ENCODE data around the gene GLP2R.
"Not testable (repeated sequence)": the region's sequence is repeated elsewhere in the genome, so short reads cannot be mapped to it uniquely, and the experiment has no call there.

GLP2R gene

DNA sequence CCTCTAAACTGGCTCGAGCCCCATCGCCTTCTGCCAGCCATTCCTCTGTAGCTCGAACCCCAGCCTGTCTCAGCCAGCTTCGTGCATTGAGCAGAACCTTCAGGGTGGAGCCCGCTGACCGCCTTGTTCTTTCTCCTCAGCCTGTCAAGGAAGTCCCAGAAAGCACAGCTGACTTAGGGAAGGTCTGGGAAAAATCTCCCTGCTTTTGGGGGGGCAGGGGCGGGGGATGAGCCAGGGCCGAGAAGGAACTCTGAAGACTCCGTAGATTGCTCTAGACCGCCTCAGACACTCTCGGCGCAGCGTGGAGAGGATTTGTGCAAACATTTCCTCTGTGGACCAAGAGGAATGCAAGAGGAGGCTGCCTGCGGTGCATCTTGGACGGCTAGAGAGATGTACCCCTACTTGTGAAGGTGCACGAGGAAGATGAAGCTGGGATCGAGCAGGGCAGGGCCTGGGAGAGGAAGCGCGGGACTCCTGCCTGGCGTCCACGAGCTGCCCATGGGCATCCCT, at the start of gene GLP2R:
TSS of gene GLP2R (plus strand) at position 284 of the 510 bp plus-strand sequence. CDS start at position 424, 140 bp downstream.
- DNase-seq: no peak

- DNase-seq: no peak
Observed at GRCh38 chr17:9776911-9777310, 48.8 kb upstream of the GLP2R start.

DNA sequence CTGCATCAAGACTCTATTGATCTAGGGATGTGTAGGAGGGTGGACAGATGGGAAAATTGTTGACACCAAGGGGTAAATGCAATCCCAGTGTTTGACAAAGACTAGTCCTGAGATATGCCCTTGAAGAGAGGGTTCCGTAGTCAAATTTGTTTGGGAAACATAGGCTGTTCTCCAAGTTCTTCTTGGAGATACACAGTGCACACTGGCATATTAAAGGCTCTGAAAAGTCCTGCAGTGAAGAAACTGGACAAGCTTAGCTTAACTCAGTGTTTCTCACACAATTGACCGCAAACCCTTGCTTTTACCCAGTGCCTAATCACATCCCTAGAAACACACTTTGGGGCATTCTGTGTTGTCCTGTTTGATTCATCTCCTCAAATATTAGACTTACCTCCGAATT, 45.2 kb upstream of the GLP2R start:
- DNase-seq: no peak

DNA sequence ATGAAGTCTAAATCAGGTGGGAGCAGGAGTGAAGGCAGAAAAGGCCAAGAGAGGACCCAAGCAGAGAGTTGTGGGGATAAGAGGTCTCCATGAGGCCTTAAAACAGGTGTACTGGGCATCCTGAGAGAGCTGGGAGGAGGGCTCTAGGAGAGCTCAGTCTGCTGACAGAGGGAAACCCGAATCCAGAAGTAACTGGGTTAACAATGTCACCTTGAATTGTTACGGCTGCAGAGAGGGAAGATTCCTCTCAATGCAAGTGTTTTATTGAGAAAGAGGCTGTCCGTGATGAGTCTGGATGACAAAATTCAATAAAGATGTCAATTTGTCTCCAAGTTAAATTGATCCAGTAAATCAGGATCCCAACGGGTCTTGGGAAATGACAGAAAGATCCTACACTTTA, 42.7 kb upstream of the GLP2R start:
- DNase-seq: no peak

- not testable (repeated sequence) for DNase-seq
Observed at GRCh38 chr17:9783465-9783864, 42.3 kb upstream of the GLP2R start.

DNA sequence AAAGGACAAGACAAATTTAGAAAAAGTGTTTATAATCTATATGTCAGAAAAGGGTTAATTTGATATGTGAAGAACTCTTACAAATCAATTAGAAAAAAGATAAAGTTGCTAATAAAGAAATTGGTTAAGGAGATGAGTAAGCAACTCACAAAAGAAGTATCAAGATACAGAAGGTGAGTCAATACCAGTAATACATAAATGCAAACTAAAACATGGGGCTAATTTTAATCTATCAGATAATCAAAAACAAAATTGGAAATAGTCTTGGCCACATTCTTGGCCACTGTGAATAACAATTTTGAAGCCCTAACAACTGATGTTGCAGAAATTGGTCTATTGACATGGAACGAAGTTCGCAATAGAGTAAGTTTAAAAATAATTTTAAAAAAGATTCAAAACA, 41.2 kb upstream of the GLP2R start:
- DNase-seq: no peak

DNA sequence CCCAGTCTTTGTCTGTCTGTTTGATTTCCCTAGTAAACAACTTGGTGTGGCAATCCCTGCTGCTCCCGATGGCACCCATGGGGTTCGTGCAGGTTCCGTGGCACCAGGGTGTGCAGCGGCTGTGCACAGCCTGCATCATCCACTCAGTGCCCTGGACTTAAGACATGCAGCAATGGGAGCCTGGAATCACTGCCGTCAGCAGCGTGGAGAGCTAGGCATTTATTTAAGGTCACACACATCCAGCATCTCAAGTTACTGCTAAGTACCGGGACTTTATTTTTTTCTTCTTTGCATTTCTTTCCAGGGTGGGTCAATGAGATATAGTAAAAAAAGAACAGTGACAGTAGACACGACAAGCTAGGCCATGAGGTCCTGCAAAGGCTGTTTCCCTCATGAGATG, 37.1 kb upstream of the GLP2R start:
- DNase-seq: no peak

GRCh38 chr17:9790316-9790715, 35.4 kb upstream of the GLP2R start:
- DNase-seq: no peak

DNA sequence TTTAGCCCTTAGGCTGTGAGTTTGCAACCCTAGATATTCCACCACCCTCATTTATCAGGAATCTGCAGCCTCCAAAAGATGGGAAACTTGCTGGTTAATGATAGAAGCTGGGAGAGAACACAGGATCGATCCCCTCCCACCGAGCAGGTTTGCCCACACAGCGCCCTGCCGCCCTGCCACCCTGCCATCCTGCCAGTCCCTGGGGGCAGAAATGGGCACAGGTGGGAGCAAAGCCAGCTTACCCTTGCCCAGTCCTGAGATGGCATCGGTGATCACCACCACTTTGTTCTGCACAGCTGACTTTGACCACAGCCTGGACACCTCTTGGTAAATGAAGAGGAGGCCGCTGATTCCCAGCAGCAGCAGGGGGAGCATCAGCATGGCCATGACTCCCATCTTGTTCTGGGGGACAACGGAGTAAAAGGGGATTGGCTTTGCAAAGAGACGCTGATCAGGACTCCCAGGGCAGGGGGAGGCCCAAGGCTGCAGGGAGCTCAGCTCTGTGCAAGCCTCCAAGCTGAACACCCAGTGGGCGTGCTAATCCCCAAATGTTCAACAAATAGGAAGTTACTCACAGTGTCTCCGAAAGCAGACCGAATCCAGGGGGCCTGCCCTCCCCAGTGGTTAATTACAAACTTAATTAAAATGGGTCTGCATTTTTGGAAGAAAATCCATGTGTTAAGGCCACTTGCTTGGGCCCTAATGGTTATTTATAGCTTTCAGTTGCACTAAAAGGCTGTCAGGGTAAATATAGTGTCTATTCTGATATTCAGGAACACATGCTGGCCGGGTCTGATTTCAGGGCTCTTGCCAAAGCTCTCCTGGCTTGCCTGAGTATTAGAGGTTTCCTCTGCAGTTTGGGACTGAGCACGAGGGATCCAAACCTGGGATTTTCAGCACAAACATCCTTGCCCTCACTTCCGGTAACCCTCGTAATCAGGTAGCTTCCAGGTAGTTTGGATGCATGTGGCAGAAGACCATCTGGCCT, 34.5 kb upstream of the GLP2R start, which contains the start of gene DHRS7C:
TSS of gene DHRS7C (minus strand) at position 704 of the 988 bp plus-strand sequence. CDS start at position 396, 308 bp downstream.
- no peak for DNase-seq

GRCh38 chr17:9792181-9792840, 33.4 kb upstream of the GLP2R start:
- DNase-seq: no peak

DNA sequence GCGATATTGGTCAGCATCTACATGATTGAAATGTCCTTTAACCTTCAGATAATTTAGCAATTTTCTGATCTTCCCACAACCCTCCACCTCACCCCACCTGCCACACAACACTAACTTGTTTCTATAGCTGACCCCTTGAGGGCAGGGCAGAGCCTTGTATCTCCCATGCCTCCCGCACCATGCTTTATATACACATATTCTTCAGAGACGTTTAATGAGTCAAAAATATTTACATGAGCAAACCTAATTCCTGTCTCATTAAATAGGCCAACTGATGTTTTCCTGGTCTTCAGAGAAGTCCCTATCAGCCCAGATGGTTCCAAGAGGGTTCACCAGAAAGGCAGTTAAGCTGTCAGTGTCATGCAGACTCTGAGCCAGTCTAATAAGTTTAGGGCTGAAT, 27.7 kb upstream of the GLP2R start:
- DNase-seq: no peak

DNA sequence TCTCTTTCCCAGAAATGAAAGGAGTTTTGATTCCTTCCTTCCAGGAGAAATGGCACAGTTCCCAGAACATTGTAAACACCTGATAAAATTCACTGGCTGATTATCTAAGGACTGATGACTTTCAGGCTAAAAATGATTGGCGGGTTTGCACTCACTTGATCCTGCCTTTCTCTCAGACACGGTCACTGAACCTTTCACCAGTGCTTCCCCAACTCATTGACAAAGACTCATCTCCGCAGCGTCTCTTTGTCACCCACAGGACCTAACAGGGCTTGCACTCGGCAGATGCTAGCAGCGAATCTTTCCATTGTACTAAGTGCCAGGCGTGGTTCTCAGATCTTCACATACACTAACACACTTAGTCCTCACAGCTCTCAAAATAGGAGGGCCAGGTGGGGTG, 27.0 kb upstream of the GLP2R start:
- no peak for DNase-seq

DNA sequence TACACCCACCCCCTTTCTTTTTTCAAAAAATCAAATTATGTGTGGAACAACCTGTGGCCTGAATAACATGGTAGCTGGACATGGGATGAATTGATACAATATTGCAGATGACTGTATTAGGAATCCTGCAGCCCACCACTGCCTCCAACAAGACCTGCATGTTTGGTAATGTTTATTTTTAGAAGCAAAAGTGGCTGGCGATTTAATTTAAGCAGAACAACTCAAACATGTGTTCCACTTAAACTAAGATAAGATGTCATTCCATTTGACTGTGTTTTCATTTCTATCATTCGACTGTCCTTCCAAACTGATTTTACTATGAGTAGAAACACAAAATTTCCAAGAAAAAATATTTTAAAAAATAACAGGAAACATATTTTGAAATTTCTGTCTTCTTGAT, 24.2 kb upstream of the GLP2R start:
- no peak for DNase-seq

GRCh38 chr17:9802294-9802693, 23.4 kb upstream of the GLP2R start:
- no peak for DNase-seq

- DNase-seq: no peak
Observed at GRCh38 chr17:9802697-9803096, 23.0 kb upstream of the GLP2R start.

DNA sequence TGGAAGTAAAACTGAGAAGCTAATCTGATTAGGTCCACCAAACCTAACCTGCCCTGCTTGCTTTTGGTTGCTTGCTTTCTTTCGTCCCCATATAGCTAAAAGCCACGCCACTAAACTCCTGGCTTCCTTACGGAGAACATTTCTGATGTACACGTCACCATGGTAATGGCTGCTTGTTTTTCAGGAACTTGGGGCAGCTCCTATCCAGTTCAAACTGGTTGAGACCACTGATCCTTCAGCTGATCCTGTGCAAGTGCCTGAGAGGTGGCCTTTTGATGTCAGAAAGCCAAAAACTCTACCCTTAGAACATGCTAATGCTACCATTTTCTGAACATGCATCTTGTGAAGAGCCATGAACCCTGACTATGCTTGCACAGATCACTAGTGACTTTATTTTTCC, 20.0 kb upstream of the GLP2R start:
- DNase-seq: no peak

DNA sequence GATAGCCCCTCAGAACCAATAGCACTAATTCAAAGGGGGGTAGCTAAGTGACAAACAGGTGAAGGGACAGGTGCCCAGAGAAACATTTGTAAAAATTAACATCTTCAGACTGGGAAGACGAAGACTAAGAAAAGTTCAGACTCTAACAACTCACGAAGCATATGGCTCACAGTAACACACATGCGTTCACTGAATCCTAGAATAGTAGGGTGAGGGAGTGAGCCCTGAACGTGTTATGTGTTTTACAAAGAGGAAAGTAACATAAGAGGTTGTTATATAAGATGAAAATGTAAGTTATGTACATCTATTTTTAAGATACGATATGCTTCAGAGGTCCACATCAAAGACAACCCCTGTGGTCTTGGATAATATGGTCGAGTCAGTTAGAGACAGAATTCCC, 19.0 kb upstream of the GLP2R start:
- no peak for DNase-seq

GRCh38 chr17:9809409-9809808, 16.3 kb upstream of the GLP2R start:
- DNase-seq: no peak

DNA sequence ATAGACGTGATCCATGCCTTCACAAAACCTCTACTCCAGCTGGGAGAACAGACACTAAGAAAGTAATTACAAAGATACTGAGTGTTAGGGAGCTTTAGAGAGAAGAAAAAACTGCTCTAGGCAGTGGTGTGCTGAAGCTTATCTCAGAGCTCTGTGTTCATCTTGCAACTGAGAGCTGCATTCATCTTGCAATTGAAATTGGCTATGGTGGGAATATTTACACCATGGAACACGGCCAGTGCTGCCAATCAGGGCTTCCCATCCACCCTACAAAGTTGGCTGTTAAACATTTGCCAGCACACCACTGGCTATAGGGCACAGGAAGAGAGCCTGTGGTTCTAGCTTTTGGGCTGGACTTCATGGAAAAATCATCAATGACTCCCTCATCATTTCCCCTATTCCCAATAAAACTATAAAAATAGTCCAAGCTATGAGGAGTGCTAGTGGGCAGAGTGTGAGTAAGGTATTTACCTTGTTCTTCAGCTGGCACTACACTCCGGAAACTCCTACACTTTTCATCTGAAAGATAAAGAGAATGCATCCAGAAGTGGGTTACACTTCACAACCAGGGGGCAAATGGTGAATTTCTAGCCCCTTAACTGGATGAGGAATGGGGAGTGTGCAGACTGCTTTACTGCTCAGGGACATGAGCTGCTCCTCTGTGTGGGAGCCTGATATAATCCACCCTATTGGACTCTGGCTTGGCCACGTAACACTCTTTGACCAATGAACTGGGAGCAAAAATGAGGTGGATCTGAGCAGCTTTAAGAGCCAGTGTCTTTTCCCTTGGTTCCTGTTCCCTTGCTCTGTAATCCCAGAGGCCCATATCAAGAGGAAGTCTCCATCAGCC, 15.4 kb upstream of the GLP2R start:
- no peak for DNase-seq

GRCh38 chr17:9811086-9811485, 14.6 kb upstream of the GLP2R start:
- no peak for DNase-seq

- DNase-seq: no peak
Observed at GRCh38 chr17:9811537-9811936, 14.2 kb upstream of the GLP2R start.

DNA sequence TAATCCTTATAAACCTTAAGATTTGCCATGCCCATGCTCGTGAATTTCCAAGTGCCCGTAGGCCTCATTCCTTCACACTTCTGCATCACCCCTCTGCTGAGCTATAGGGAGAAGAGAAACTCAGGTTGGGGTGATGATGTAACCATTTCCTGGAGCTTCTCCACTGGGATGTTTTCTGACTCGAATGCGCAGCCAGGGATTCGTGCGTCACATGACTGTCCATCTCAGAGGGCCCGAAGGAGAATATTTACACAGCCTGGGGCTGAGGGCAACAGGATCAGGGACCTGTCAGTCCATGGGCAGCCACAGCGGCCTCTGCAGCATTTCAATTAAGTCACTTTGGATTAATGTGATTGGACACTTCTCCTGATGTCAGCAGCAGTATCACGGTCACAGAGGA, 12.6 kb upstream of the GLP2R start:
- no peak for DNase-seq
